Ishikawa (cell line): Measurements from ENCODE around the gene BARHL1.

ENCODE experiments used
- CEBPB ChIP-seq: IDR thresholded peaks from 2 replicates; pipeline ENCODE4 v1.6.1; 2012
- CREB1 ChIP-seq: IDR thresholded peaks from 2 replicates; pipeline ENCODE4 v1.6.1; 2012; ENCODE audit warnings: low read depth
- EGR1 ChIP-seq: IDR thresholded peaks from 2 replicates; pipeline ENCODE4 v1.6.1; 2012
- EP300 ChIP-seq: IDR thresholded peaks from 2 replicates; pipeline ENCODE4 v1.6.1; 2012; ENCODE audit warnings: borderline replicate concordance
- FOXM1 ChIP-seq: IDR thresholded peaks from 2 replicates; pipeline ENCODE4 v1.6.1; 2012; ENCODE audit warnings: low read depth, borderline replicate concordance
- NFIC ChIP-seq: IDR thresholded peaks from 2 replicates; pipeline ENCODE4 v1.6.1; 2012
- RAD21 ChIP-seq: IDR thresholded peaks from 2 replicates; pipeline ENCODE4 v1.6.1; 2012; ENCODE audit warnings: low read depth
- TAF1 ChIP-seq: IDR thresholded peaks from 2 replicates; pipeline ENCODE4 v1.6.1; 2012; ENCODE audit warnings: low read depth, mild to moderate bottlenecking
- TCF12 ChIP-seq: IDR thresholded peaks from 2 replicates; pipeline ENCODE4 v1.6.1; 2012; ENCODE audit warnings: low read depth
- TEAD4 ChIP-seq: IDR thresholded peaks from 2 replicates; pipeline ENCODE4 v1.6.1; 2012
- YY1 ChIP-seq: IDR thresholded peaks from 2 replicates; pipeline ENCODE4 v1.6.1; 2012; ENCODE audit warnings: low read depth
- ZBTB7A ChIP-seq: IDR thresholded peaks from 2 replicates; pipeline ENCODE4 v1.6.1; 2012; ENCODE audit warnings: low read depth
- TF ChIP-seq, protein P1 (sequence below): IDR thresholded peaks from 2 replicates; pipeline ENCODE4 v1.6.1; 2012; ENCODE audit warnings: low read depth, mild to moderate bottlenecking
- TF ChIP-seq, protein P2 (sequence below): IDR thresholded peaks from 2 replicates; pipeline ENCODE4 v1.6.1; 2012
- TF ChIP-seq, protein P3 (sequence below): IDR thresholded peaks from 2 replicates; pipeline ENCODE4 v1.6.1; 2012

Gene BARHL1

DNA sequence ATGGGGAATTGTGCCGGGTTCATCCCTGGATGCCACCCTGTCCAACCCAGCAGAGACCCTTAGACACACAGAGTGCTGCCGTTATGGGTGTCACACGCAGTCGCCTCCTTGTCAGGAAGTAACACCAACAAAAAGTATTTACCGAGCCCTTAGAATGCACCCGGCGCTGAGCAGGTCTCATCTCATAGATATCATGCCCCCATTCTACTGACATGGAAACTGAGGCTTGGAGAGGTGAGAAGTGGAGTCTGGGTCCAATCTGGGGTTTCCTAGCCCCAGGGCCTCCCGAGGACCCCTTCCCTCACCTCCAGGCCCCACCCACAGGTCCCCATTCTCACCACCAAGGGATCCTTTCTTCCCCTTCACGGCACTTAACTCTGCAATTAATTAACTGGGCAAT, 36.8 kb upstream of the BARHL1 start:
- TF ChIP-seq NFIC (no peak), EGR1 (no peak), TAF1 (no peak), TEAD4 (no peak), RAD21 (no peak), YY1 (no peak), EP300 (no peak), CREB1 (no peak), ZBTB7A (no peak), TCF12 (no peak), FOXM1 (no peak)
- TF ChIP-seq, protein P1, sequence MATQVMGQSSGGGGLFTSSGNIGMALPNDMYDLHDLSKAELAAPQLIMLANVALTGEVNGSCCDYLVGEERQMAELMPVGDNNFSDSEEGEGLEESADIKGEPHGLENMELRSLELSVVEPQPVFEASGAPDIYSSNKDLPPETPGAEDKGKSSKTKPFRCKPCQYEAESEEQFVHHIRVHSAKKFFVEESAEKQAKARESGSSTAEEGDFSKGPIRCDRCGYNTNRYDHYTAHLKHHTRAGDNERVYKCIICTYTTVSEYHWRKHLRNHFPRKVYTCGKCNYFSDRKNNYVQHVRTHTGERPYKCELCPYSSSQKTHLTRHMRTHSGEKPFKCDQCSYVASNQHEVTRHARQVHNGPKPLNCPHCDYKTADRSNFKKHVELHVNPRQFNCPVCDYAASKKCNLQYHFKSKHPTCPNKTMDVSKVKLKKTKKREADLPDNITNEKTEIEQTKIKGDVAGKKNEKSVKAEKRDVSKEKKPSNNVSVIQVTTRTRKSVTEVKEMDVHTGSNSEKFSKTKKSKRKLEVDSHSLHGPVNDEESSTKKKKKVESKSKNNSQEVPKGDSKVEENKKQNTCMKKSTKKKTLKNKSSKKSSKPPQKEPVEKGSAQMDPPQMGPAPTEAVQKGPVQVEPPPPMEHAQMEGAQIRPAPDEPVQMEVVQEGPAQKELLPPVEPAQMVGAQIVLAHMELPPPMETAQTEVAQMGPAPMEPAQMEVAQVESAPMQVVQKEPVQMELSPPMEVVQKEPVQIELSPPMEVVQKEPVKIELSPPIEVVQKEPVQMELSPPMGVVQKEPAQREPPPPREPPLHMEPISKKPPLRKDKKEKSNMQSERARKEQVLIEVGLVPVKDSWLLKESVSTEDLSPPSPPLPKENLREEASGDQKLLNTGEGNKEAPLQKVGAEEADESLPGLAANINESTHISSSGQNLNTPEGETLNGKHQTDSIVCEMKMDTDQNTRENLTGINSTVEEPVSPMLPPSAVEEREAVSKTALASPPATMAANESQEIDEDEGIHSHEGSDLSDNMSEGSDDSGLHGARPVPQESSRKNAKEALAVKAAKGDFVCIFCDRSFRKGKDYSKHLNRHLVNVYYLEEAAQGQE: no peak
- TF ChIP-seq, protein P2, sequence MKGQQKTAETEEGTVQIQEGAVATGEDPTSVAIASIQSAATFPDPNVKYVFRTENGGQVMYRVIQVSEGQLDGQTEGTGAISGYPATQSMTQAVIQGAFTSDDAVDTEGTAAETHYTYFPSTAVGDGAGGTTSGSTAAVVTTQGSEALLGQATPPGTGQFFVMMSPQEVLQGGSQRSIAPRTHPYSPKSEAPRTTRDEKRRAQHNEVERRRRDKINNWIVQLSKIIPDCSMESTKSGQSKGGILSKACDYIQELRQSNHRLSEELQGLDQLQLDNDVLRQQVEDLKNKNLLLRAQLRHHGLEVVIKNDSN: no peak
- TF ChIP-seq, protein P3, sequence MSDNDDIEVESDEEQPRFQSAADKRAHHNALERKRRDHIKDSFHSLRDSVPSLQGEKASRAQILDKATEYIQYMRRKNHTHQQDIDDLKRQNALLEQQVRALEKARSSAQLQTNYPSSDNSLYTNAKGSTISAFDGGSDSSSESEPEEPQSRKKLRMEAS: no peak

DNA sequence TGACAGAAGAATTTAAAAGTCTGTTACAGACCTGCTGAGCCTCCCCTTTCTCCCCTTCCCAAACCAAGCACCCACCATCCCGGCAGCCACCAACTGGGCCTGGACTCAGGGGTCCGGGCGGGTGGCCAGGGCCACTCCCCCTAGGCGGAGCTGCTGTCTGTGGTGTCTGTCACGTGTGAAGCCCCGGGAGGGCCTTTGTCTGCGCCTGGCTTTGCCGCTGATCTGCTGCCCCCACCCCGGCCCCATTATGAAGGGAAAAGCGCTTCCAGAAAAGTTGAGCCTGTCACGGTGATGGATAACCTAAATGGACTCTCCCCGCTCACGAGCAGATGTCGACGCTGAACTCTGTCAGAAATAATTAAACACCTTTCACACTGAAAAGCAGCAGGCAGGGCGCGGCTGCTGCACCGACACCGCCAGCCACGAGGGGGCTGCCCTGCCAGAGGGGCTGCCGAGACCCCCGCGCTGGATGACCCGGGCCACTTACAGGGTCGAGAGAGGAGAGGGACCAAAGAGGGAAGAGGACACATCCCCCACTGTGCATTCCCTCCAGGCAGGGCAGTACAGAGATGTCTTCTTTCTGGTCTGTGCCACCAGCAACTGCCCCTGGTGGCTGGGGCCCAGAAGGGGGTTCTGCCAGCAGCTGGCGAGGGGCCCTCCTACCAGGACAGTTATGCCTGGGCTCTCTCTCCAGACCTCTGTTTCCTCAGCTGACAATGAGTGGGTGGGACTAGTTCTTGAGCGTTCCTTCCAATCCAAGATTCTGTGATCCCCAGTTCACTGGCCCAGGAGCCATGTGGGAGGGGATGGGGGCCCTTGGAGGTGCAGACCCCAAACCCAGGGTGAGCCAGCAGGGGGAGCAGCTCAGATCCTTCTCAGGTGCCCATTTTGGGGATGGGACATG, 36.0 kb upstream of the BARHL1 start:
- TF ChIP-seq YY1 (no peak), CREB1 (no peak), EGR1 (no peak), EP300 (no peak), ZBTB7A (peak; percentile 89), TEAD4 (no peak), TCF12 (no peak), TAF1 (no peak), NFIC (no peak), FOXM1 (no peak)
- TF ChIP-seq, protein P2: peak; percentile 49
- TF ChIP-seq, protein P1: no peak

DNA sequence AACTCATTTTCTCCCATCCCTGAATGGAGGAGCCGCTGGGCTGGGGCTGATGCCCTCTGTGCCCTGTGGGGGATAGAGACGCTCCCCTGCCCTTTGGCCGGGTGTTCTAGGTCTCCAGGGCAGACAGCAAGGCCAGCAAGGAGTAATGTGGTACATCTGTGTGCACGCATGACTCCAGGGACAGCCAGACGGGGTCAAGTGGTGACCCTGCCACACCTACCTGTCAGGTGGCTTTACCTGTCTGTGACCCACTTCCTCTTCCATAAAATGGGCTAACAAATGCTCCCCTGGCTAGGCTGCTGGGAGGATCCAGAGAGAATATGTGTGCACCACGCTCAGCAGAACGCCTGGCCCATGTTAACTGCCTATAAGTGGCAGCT, 35.4 kb upstream of the BARHL1 start:
- TF ChIP-seq TEAD4 (no peak), RAD21 (no peak), TCF12 (no peak)

DNA sequence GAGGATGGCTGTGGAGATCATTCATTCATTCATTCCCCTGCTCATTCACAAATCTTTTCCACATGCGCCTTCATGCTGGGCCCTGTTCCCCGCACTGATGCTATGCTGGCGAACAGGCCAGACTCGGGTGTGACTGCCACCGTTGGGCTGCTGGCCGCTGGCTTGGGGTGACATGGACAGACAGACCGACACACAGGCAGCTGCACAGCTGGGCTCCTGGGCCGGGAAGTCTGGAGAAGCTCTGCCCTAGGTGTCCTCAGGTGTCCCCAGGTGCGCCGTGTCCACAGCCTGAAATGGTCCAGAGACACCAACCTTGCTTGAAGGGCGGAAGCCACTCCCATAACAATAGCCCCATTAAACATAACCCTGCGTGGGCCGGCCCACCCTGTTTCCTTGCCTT, 35.0 kb upstream of the BARHL1 start:
- no peak for TF ChIP-seq ZBTB7A
- no peak for TF ChIP-seq EP300
- TF ChIP-seq, protein P2: no peak
- no peak for TF ChIP-seq TCF12
- TF ChIP-seq EGR1: no peak
- no peak for TF ChIP-seq FOXM1
- no peak for TF ChIP-seq RAD21
- no peak for TF ChIP-seq CEBPB
- TF ChIP-seq, protein P1: no peak
- TF ChIP-seq CREB1: no peak
- TF ChIP-seq, protein P3: no peak
- no peak for TF ChIP-seq TAF1
- TF ChIP-seq TEAD4: no peak
- no peak for TF ChIP-seq NFIC
